Activated CD4-positive, CD25-positive, alpha-beta regulatory T cell treated with anti-CD3 and anti-CD28 coated beads, Interleukin-2, amount 50 U/mL, for 72 hours (primary cell): Measurements from ENCODE around the gene NKX6-2.
"Not testable (repeated sequence)": the region's sequence is repeated elsewhere in the genome, so short reads cannot be mapped to it uniquely, and the experiment has no call there.

Source experiments
- DNase-seq: peaks from one replicate; pipeline ENCODE4 v3.0.0; 2021

NKX6-2 gene

DNA sequence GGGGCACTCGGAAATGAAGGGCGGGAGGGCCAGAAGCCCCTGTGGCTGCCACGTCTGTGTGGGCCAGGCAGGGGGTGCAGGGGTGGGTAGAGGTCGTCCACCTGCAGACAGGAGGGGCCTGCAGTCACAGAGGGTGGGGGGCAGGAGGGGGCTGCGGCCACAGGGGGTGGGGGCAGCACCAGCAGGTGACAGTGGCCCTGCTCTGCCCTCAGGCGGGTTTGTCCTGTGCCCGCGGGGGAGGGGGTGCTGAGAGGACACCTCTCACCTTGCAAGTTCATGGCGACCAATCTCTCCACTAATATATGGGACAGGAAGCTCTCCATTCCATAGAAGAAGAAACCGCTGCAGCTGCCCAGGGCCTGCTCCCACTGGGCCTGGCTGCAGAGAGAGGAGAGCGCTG is 26.6 kb upstream of the NKX6-2 start:
- DNase-seq, result no peak

- DNase-seq, result no peak
Observed at GRCh38 chr10:132811891-132812481, 26.0 kb upstream of the NKX6-2 start.

- DNase-seq, result no peak
Observed at GRCh38 chr10:132810807-132811700, 25.1 kb upstream of the NKX6-2 start.

GRCh38 chr10:132810141-132810806 is 24.3 kb upstream of the NKX6-2 start:
- DNase-seq, result no peak

DNA sequence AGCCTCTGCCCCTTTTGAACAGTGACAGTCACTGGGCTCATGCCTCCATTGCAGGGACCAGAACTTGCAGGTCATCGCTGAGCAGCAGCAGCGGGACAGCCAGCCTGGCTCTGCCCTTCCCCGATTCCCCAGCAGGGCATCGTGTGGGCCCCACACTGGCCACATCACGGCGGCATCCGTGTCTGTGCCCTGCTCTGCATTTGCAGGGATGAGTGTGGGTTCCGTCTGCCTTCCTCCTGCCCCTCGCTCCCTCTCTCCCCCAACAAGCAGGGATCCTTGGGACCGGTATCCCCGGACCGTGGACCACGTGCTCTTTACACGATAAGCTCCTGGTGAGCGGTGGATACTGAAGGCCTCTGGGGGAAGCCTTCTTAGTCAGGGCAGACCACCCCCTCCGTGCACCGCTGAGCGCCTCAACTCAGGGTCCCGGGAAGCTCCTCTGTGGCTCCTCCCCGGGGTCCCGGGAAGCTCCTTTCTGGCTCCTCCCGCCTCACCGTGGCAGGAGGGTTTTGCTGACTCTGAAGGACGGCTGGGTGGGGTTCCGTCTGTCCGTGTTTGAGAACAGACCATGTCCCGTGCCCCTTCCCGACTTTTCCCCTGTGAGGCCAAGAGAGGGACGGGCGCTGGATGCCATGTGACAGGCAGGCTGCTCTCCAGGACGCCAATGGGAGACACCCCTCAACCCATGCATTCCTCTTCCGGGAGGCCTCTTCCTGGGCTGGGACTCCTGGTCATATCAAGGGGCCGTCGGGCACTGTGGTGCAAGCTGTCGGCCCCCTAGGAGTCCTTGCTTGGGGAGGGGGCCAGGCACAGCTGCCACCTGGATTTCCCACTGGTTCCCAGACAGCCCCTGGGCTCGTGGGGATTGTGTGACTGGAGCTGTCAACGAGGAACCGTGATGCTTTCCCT is 23.5 kb upstream of the NKX6-2 start:
- DNase-seq, result no peak

GRCh38 chr10:132808383-132809231 is 22.7 kb upstream of the NKX6-2 start:
- no peak for DNase-seq

- no peak for DNase-seq
Observed at GRCh38 chr10:132807621-132808049, 21.7 kb upstream of the NKX6-2 start.

- no peak for DNase-seq
Observed at GRCh38 chr10:132806561-132807003, 20.6 kb upstream of the NKX6-2 start.

DNA sequence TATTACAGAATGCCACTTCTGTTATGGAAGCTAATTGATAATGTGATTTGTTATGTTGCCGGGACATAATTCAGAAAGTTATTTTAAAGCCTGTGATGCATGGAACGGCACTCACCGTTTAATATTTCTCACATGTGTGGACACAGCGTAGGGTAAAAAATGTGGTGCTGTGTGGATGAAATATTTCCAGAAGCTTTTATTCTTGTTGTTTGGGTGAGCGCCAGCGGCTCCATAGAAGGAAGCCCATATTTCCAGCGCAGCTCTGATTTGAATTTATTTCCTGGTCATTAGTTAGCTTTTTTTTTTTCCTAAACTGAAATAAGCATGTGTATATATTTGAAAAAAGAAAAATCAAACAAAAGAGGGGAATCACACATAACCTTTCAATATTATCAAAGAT is 20.2 kb upstream of the NKX6-2 start:
- DNase-seq, result no peak

DNA sequence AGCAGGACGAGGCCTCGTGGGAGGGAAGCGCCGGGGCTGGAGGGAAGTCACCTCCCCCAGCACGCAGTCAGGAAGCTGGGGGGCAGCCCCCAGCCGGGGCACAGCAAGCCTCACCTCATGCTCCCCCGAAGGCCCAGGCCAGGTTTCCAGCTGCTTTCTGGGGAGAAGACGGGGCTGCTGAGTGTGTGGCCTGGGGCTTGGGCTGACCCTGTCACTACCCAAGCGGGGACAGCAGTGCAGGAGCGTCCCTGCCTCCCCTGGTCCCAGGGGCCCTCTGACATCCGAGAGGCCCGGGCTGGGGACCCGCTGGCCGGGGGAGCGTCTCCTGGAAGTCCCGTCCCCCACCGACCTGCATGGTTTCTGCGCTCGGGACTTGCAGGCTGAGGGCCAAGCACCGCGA is 19.7 kb upstream of the NKX6-2 start:
- DNase-seq, result no peak

- no peak for DNase-seq
Observed at GRCh38 chr10:132804785-132805426, 19.0 kb upstream of the NKX6-2 start.

DNA sequence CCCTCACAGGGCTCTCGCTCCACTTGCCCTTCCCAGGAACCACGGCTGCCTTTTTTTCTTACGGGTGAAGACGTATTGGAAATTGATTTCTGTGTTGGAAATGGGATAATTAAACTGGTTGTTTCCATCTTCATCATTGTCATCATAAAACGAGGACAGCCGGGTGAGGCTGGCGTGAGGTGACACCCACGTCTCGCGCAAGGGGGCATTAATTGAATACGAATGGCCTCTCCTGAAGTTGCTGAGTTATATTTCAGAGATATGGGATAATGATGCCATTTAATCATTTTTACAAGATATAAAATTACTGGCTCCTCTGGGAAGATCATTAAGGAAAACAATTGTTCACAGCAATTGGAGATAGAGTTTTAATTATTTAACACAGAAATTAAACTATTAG is 18.3 kb upstream of the NKX6-2 start:
- DNase-seq, result no peak

GRCh38 chr10:132803416-132804210 is 17.7 kb upstream of the NKX6-2 start:
- no peak for DNase-seq

- no peak for DNase-seq
Observed at GRCh38 chr10:132802694-132803320, 16.9 kb upstream of the NKX6-2 start.

- no peak for DNase-seq
Observed at GRCh38 chr10:132802048-132802447, 16.1 kb upstream of the NKX6-2 start.

GRCh38 chr10:132799865-132800264 is 13.9 kb upstream of the NKX6-2 start:
- no peak for DNase-seq

- no peak for DNase-seq
Observed at GRCh38 chr10:132798876-132799275, 12.9 kb upstream of the NKX6-2 start.

DNA sequence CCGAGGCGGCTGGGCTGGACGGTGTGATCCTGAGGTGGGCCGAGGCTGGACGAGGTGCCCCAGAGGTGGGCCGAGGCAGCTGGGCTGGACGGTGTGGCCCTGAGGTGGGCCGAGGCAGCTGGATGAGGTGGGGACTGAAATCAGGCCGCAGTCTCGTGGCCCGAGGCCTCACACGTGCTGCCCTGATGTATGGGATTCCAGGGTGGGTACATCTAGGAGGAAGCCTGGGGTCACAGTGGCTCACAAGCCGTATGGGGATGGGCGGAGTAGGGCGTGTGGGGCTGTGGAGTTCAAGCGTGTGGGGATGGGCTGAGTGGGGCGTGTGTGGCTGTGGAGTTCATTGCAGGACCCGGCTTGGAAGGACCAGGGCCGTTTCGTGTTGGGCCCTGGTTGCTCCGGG is 12.5 kb upstream of the NKX6-2 start:
- no peak for DNase-seq

DNA sequence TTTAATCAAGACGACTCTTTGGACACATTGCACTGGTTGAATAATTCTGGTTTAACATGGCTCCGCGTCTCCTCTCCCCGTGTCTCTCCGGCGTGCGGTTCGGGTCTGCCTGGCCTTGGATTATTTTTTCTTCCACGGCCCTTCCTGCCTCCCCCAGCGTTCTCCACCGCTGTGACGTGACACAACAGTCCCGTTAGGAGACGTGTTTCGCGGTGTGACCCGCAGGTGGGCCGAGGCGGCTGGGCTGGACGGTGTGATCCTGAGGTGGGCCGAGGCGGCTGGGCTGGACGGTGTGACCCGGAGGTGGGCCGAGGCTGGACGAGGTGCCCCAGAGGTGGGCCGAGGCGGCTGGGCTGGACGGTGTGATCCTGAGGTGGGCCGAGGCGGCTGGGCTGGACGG is 12.0 kb upstream of the NKX6-2 start:
- not testable (repeated sequence) for DNase-seq

- DNase-seq, result no peak
Observed at GRCh38 chr10:132796846-132797245, 10.9 kb upstream of the NKX6-2 start.
